Uterus (tissue), 2 donors: ENCODE measurements around the gene RAVER2.

Source experiments
- POLR2A ChIP-seq, 2 donors: fragments of 450-650 bp; IDR thresholded peaks; one replicate each; pipeline ENCODE4 v1.6.1; 2016; ENCODE audit warnings: antibody characterized with exemption in 2 of 2, mild to moderate bottlenecking in 1 of 2, moderate library complexity in 1 of 2
- TF ChIP-seq, protein P1 (sequence below), 4 experiments: fragments of 200-600 bp in 2 of 4; fragments of 450-650 bp in 2 of 4; sonication (generic) in 2 of 4; IDR thresholded peaks; one replicate each; pipeline ENCODE4 v1.5.1; 2016 to 2019; ENCODE audit warnings: antibody characterized with exemption in 4 of 4, mild to moderate bottlenecking in 2 of 4, moderate library complexity in 1 of 4

DNA sequence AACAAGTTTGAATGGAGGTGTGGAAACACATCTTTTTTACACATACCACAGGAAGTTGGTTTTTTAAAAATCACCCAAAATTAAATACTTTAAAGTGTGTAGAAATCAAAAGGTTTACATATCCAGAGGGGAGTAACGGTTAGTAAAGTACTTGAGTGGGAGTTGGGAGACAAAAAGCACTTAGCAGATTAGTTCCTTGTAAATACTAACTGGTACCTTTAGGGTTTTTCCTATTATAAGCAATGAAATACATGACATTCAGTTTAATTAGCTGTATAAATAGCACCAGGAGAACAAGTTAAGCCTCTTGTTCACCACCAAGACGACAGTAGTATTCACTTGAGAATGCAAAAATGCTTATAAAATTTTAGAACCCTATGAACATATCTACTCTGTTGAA, 23.7 kb upstream of the RAVER2 start:
- TF ChIP-seq, protein P1, sequence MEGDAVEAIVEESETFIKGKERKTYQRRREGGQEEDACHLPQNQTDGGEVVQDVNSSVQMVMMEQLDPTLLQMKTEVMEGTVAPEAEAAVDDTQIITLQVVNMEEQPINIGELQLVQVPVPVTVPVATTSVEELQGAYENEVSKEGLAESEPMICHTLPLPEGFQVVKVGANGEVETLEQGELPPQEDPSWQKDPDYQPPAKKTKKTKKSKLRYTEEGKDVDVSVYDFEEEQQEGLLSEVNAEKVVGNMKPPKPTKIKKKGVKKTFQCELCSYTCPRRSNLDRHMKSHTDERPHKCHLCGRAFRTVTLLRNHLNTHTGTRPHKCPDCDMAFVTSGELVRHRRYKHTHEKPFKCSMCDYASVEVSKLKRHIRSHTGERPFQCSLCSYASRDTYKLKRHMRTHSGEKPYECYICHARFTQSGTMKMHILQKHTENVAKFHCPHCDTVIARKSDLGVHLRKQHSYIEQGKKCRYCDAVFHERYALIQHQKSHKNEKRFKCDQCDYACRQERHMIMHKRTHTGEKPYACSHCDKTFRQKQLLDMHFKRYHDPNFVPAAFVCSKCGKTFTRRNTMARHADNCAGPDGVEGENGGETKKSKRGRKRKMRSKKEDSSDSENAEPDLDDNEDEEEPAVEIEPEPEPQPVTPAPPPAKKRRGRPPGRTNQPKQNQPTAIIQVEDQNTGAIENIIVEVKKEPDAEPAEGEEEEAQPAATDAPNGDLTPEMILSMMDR (IDR thresholded peaks at IDR 0.05), result no peak
- TF ChIP-seq POLR2A (IDR thresholded peaks at IDR 0.05), result no peak
